SU-DHL-6 (cell line): ENCODE data around the gene PRKN.

Experiments used
- CTCF ChIP-seq: fragments of 200-600 bp; sonication (generic); IDR thresholded peaks from one replicate; pipeline ENCODE4 v1.5.1; 2017; ENCODE audit warnings: antibody characterized with exemption, mild to moderate bottlenecking, low read length, moderate library complexity; ENCODE audit not compliant: insufficient read depth, poor library complexity, severe bottlenecking
- EZH2phosphoT487 ChIP-seq: fragments of 200-600 bp; sonication (generic), shearing (Covaris generic); conservative IDR thresholded peaks from 2 replicates; pipeline ENCODE4 v1.6.1; 2018; ENCODE audit warnings: mild to moderate bottlenecking, antibody characterized with exemption, low read length, moderate library complexity, mixed read lengths

DNA sequence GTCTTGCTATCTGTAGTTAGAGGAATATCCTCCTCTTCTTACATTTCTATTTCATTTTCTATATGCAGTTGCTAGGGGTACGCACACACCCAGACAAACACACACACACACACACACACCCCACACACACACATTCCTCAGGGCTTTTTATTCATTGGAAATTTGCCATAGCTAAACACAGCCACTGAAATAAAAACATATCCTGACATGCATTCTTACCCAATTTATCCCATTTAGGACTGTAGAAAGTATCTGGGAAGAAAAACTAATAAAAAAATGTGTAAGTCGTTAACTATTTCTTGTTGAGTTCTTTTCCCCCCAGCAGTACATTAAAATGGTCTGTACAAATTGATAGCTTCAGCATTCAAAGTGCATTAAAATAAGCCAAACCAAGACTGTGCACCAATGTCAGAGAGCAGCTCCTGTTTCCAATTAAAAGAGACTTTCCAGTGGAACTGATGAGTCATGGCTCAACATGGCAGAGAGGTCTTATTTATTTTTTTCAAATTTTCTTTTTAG lies 1095.8 kb downstream of the PRKN start:
- TF ChIP-seq CTCF, result no peak
- no peak for TF ChIP-seq EZH2phosphoT487
